HL-60 (cell line): Measurements from ENCODE around the gene AHSG.

ENCODE experiments used
- CTCF ChIP-seq: IDR thresholded peaks from one replicate; pipeline ENCODE4 v1.5.1; 2011; ENCODE audit warnings: low read length, control low read depth, inconsistent platforms; ENCODE audit not compliant: insufficient read depth
- POLR2AphosphoS5 ChIP-seq: IDR thresholded peaks from 2 replicates; pipeline ENCODE4 v1.6.1; 2012; ENCODE audit warnings: low read depth
- REST ChIP-seq: IDR thresholded peaks from 2 replicates; pipeline ENCODE4 v1.6.1; 2012; ENCODE audit warnings: low read depth; ENCODE audit not compliant: insufficient replicate concordance

DNA sequence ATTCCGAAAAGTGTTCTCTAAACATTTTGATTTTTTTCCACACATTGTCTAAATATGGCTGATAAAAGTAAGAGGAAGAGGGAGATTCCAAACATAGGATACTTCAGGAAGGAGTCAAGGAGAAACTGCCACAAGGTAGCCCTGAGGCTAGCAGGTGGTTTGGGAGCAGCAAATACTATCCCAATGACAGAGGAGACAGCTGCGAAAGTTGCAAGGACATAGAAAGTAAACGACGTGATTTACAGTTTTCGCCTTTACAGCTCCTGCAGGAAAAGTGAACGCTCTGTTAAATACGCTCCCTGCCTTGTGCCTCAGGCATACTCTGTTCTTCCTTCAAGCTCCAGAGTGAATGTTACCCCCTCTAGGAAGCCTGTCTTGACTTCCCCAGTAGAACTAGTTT, 23.7 kb downstream of the AHSG start:
- TF ChIP-seq CTCF = no peak
- TF ChIP-seq POLR2AphosphoS5 = no peak
- TF ChIP-seq REST = no peak
